ENCODE results near the gene ACAD11. TPM values are rescaled to one million over a fixed set of nuclear protein-coding genes. Genes with fewer than 3 reads are reported as not detected.

The ACAD11 gene
- total and polyA plus RNA-seq, 9 of the 15 experiments (the other 6 are each of a cell fraction or from before 2014, with no cell fraction given), result 1.3 to 8.4 (median 4.0) TPM

DNA sequence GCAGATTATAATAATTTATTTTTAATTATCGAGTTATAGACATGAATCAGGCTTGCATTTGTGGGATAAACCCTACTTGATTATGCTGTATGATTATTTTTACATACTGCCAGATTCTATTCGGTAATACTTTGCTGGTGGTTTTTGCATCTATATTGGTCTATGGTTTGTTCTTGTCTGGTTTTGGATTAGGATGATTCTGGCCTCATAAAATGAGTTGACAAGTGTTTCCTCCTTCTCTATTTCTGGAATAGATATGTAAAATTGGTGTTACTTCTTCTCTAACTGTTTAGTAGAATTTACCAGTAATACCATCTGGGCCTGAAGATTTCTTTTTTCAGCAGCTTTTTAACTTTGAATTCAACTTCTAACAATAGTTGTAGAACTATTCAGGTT lies 95.5 kb downstream of the ACAD11 start (continued):
- TF ChIP-seq RREB1 (CRISPR knock-in tag; IDR thresholded peaks at IDR 0.05) (no peak), FIP1L1 (IDR thresholded peaks at IDR 0.05; ENCODE audit: low read depth, low read length, poor library complexity, severe bottlenecking) (no peak), TBP (optimal IDR thresholded peaks at IDR 0.05; ENCODE audit: low read depth, low read length) (no peak), E2F8 (IDR thresholded peaks at IDR 0.05; ENCODE audit: low read depth, partially characterized antibody) (no peak)
- TF ChIP-seq, protein P1, sequence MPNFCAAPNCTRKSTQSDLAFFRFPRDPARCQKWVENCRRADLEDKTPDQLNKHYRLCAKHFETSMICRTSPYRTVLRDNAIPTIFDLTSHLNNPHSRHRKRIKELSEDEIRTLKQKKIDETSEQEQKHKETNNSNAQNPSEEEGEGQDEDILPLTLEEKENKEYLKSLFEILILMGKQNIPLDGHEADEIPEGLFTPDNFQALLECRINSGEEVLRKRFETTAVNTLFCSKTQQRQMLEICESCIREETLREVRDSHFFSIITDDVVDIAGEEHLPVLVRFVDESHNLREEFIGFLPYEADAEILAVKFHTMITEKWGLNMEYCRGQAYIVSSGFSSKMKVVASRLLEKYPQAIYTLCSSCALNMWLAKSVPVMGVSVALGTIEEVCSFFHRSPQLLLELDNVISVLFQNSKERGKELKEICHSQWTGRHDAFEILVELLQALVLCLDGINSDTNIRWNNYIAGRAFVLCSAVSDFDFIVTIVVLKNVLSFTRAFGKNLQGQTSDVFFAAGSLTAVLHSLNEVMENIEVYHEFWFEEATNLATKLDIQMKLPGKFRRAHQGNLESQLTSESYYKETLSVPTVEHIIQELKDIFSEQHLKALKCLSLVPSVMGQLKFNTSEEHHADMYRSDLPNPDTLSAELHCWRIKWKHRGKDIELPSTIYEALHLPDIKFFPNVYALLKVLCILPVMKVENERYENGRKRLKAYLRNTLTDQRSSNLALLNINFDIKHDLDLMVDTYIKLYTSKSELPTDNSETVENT (CRISPR knock-in tag; IDR thresholded peaks at IDR 0.05), result no peak
- TF ChIP-seq, protein P2, sequence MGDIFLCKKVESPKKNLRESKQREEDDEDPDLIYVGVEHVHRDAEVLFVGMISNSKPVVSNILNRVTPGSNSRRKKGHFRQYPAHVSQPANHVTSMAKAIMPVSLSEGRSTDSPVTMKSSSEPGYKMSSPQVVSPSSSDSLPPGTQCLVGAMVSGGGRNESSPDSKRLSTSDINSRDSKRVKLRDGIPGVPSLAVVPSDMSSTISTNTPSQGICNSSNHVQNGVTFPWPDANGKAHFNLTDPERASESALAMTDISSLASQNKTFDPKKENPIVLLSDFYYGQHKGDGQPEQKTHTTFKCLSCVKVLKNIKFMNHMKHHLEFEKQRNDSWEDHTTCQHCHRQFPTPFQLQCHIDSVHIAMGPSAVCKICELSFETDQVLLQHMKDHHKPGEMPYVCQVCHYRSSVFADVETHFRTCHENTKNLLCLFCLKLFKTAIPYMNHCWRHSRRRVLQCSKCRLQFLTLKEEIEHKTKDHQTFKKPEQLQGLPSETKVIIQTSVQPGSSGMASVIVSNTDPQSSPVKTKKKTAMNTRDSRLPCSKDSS (IDR thresholded peaks at IDR 0.05; ENCODE audit: low read depth, partially characterized antibody), result no peak
